GM18502 (cell line): ENCODE results near the gene HEPACAM.
"Not testable (repeated sequence)": the region's sequence is repeated elsewhere in the genome, so short reads cannot be mapped to it uniquely, and the experiment has no call there.

Source experiments
- ATAC-seq: cut with Tn5 transposase; IDR thresholded peaks from one replicate; pipeline ENCODE4 v1.9.1; 2021; ENCODE audit warnings: mild to moderate bottlenecking; ENCODE audit not compliant: unreplicated experiment, poor library complexity

Gene HEPACAM, protein sequence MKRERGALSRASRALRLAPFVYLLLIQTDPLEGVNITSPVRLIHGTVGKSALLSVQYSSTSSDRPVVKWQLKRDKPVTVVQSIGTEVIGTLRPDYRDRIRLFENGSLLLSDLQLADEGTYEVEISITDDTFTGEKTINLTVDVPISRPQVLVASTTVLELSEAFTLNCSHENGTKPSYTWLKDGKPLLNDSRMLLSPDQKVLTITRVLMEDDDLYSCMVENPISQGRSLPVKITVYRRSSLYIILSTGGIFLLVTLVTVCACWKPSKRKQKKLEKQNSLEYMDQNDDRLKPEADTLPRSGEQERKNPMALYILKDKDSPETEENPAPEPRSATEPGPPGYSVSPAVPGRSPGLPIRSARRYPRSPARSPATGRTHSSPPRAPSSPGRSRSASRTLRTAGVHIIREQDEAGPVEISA

DNA sequence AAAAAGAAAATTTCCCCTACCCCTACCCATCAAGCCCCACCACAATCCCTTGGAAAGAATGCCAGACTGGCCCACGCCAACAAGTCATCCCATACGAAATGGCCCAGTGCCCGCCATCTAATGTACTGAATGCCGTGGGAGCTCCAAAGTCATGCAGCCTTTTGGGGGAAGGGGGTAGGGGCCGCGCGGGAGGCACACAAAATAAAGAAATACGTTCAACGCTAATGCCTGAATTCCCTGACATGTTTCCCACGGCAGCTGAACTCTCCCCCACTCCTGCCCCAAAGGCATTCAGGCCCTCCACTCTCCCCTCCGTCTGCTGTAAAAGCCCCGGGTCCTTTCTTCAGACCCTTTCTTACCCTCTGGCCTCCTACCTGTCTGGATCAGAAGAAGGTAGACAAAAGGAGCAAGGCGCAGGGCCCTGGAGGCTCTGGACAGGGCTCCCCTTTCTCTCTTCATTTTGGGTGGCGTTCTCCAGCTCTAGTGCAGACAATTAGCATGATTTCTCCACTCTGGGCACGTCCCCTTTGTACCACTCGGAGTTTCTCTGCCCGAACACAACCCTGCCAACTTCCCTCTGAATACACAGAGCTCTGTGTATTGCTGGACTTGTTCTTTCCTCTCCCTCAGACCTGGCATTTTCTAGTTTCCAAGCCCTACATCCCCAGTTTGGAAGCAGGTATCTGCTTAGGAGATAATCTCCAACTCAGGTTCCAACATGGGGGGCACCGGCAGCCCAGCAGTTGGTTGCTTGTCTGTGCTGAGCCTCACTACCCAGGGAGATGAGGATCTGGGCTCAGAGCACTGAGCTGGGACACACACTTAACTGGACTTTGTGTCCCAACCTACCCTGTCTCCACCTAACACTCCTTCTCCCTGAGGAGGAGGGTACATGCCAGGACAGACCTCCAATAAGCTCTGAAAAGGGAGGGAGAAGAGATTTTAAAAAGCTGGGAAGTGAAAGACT lies at the start of gene HEPACAM:
HEPACAM (minus strand) TSS at position 500 of the 967 bp plus-strand sequence; CDS start at position 459, 41 bp downstream.
- no peak for ATAC-seq

- ATAC-seq, result no peak
These were observed 48.6 kb upstream of the HEPACAM start for GRCh38 chr11:124984512-124984854.

- ATAC-seq, result no peak
These were observed 48.0 kb upstream of the HEPACAM start for GRCh38 chr11:124983674-124984511.

- no peak for ATAC-seq
These were observed 46.2 kb upstream of the HEPACAM start for GRCh38 chr11:124982043-124982442.

DNA sequence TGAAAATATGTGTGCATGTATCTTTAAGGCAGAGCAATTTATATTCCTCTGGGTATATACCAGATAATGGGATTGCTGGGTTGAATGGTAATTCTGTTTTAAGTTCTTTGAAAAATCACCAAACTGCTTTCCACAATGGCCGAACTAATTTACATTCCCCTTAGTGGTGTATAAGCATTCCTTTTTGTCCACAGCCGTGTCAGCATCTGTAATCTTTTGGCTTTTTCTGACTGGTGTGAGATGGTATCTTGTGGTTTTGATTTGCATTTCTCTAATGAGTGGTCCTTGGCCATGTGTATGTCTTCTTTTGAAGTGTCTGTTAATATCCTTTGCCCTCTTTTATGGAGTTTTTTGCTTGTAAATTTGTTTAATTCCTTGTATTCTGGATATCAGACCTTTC lies 42.5 kb upstream of the HEPACAM start:
- ATAC-seq, result no peak

- ATAC-seq, result no peak
These were observed 41.2 kb upstream of the HEPACAM start for GRCh38 chr11:124977006-124977405.

DNA sequence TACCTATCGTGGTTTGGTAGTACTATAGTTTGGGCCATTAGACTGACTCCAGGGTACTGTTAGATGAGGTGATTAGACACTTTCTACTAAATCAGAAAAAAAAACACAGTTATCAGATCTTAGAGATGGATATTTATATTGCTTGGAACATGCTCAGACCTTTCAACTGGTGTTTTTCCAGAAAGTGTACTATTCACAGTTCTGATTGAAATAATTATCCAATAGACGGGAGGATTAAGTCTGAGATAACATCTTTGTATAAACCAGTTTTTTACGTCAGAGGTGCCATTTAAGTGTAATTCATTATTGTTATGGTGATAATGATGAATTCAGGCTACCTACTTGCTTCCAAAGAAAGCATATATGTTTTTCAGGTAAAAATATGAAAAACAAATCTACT lies 40.7 kb upstream of the HEPACAM start:
- ATAC-seq, result no peak

GRCh38 chr11:124971810-124972209 lies 36.0 kb upstream of the HEPACAM start:
- no peak for ATAC-seq

GRCh38 chr11:124970925-124971324 lies 35.1 kb upstream of the HEPACAM start:
- no peak for ATAC-seq

DNA sequence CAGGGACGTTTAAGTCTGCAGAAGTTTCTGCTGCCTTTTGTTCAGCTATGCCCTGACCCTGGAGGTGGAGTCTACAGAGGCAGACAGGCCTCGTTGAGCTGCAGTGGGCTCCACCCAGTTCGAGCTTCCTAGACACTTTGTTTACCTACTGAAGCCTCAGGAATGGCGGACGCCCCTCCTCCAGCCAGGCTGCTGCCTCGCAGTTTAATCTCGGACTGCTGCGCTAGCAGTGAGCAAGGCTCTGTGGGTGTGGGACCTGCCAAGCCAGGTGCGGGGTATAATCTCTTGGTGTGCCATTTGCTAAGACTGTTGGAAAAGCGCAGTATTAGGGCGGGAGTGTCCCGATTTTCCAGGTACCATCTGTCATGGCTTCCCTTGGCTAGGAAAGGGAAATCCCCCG lies 32.4 kb upstream of the HEPACAM start:
- not testable (repeated sequence) for ATAC-seq

DNA sequence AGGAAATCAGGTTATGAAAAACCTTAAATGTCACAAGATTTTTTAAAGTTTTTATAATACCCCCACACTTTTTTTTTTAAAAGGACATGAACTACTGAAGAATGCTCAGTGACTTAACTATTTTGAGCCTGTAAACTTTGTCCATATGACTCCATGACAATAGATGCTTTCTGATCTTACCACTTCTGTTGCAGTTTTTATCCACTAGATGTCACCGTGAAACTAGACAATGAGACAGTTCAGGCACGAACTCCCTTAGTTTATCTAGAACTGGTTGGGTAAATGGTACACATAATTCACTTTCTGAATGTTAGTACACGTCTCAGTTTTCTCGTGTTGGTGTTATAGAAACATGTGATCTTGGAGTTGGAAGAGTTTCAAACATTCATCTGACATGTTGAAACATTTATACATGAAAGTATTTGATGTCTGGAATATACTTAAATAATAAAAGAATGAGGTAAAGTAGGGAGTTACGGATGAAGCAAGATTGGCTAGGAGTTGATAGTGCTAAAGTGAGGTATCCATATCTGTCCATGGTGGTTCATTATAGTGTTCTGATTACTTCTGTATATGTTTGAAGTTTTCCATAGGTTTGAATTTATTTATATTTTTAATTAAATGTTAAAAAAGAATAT lies 26.2 kb upstream of the HEPACAM start:
- ATAC-seq, result peak; percentile 87

DNA sequence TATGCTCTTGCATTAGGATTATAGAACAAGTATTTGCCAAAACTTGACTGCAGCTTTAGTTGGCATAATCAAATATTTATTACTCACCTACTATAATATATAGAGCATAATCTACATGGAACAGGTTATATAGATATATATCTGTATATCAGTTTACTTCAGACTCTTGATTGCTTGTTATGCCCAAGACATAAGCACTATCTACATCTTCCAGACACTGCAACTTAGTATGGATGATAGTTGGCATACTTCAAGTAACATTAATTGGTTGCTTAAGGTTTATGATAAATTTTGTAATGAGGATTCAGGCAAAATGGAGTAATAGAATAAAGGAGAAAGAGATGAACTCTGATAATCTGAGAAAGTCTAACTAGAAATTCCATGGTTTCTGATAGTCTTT lies 19.2 kb upstream of the HEPACAM start:
- ATAC-seq, result no peak

DNA sequence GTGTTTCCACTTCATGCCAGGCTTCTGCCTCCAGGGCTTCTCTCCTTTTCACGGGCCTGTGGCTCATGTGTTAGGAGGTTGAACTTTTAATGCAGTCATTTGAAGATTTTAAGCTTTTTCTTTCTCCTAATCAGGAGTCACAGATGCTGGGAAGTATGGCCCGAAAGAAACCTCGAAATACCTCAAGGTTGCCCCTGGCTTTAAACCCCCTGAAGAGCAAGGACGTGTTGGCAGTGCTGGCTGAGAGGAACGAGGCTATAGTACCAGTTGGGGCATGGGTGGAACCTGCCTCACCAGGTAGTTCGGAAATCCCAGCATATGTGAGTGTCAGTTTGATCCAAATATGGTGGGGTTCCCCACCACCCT lies 18.7 kb upstream of the HEPACAM start:
- no peak for ATAC-seq

GRCh38 chr11:124953753-124954589 lies 18.1 kb upstream of the HEPACAM start, which contains the start of gene CCDC15:
Gene CCDC15, plus strand, starts transcription at chr11:124954202. Its CDS starts 531 bp downstream, at chr11:124954733.
- peak; percentile 99 for ATAC-seq

DNA sequence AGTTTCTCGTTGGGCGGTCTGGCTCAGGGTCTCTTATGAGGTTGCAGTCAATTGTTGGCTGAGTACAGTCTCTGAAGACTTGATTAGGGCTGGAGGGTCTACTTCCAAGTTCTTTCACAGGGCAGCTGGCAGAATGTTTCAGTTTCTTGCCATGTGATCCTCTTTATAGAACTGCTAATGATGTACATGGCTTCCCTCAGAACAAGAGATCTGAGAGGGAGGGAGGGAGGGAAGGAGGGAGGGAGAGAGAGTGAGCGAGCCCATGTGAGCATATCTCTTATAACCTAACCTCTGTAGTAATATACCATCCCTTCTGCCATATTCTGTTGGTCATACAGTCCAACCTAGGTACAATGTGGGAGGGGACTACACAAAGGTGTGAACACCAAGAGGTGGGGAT lies 15.5 kb upstream of the HEPACAM start:
- ATAC-seq, result no peak

GRCh38 chr11:124950601-124951330 lies 14.9 kb upstream of the HEPACAM start:
- ATAC-seq, result no peak

DNA sequence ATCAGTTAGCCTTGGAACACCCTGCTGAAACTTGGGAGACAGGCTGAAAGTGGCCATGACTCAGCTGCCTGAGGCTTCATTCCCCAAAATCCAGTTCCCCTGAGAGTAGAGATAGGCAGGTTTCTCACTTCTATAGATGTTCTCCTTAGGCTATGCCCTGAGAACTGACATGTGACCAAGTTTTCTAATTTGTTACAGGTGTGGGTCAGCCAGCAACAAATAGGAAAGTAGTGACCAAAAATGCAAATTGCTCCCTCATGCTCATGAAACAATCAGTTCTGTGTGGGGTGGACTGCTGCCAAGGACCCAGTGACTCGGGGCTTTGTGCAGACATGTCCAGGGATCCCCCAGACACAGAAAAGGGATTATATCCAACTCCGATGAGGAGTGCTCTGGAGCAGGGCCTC lies 10.9 kb upstream of the HEPACAM start:
- ATAC-seq, result no peak

DNA sequence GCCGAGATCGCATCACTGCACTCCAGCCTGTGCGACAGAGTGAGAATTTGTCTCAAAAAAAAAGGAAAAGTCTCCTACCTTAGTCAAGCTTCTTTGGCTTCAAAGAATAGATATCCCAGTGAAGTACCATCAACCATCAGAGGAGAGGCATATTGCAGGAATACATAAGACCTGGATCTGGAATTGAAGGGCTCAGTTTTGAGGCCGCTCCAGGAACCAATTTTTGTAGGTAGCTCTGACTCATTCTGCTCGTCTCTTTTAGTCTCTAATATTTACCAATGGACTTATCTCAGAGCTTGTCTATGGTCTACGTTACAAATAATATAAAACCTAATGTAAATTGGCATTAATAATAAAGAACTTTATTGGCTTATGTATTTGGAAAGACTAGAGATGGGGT lies 10.0 kb upstream of the HEPACAM start:
- no peak for ATAC-seq
